HCT116 (cell line): ENCODE results near the gene TBL2.

Experiments used
- ATF3 ChIP-seq: IDR thresholded peaks from 2 replicates; pipeline ENCODE4 v1.6.1; 2012
- CTCF ChIP-seq, 3 experiments: fragments of 200-600 bp in 1 of 3; sonication (generic) in 1 of 3; IDR thresholded peaks in 2 of 3; conservative IDR thresholded peaks in 1 of 3; 2 replicates each; pipeline ENCODE4 v1.5.1; 2012 to 2017; ENCODE audit warnings: low read depth in 2 of 3, low read length in 2 of 3, antibody characterized with exemption in 1 of 3, borderline replicate concordance in 1 of 3, control low read depth in 1 of 3, mild to moderate bottlenecking in 1 of 3, mixed read lengths in 1 of 3, mixed run types in 1 of 3, moderate library complexity in 1 of 3; ENCODE audit not compliant: insufficient read depth in 1 of 3
- ELF1 ChIP-seq: IDR thresholded peaks from 2 replicates; pipeline ENCODE4 v1.6.1; 2012; ENCODE audit warnings: low read depth, borderline replicate concordance
- EZH2 ChIP-seq: fragments of 200-600 bp; sonication (generic); IDR thresholded peaks from 2 replicates; pipeline ENCODE4 v1.6.1; 2017; ENCODE audit warnings: antibody characterized with exemption, mixed run types
- POLR2A ChIP-seq: IDR thresholded peaks from 2 replicates; pipeline ENCODE4 v1.7.0; 2011; ENCODE audit warnings: borderline replicate concordance; ENCODE audit not compliant: insufficient read depth, insufficient read length; ENCODE audit errors: extremely low read depth
- POLR2AphosphoS5 ChIP-seq: IDR thresholded peaks from 2 replicates; pipeline ENCODE4 v1.6.1; 2011; ENCODE audit warnings: mild to moderate bottlenecking, low read depth, low read length, moderate library complexity
- REST ChIP-seq: IDR thresholded peaks from 2 replicates; pipeline ENCODE4 v1.6.1; 2012; ENCODE audit warnings: low read depth
- SIN3A ChIP-seq: IDR thresholded peaks from 2 replicates; pipeline ENCODE4 v1.6.1; 2012; ENCODE audit warnings: low read depth
- SP1 ChIP-seq: IDR thresholded peaks from 2 replicates; pipeline ENCODE4 v1.6.1; 2012; ENCODE audit warnings: low read depth
- ZBTB33 ChIP-seq: IDR thresholded peaks from 2 replicates; pipeline ENCODE4 v1.6.1; 2011; ENCODE audit warnings: mild to moderate bottlenecking, low read length, moderate library complexity; ENCODE audit not compliant: insufficient replicate concordance; ENCODE audit errors: extremely low read depth

GRCh38 chr7:73518470-73518869, 59.9 kb downstream of the TBL2 start:
- no peak for TF ChIP-seq CTCF (IDR thresholded peaks at IDR 0.05 in 2 of 3, conservative IDR thresholded peaks at IDR 0.05 in 1 of 3; ENCODE audit: borderline replicate concordance in 1 of 3, insufficient read depth in 1 of 3, low read depth in 2 of 3, low read length in 2 of 3)
- no peak for TF ChIP-seq SP1
- no peak for TF ChIP-seq REST
- TF ChIP-seq ELF1 = no peak
- no peak for TF ChIP-seq ZBTB33
- TF ChIP-seq POLR2A = no peak
- no peak for TF ChIP-seq EZH2
- no peak for TF ChIP-seq SIN3A
- TF ChIP-seq ATF3 = no peak
- no peak for TF ChIP-seq POLR2AphosphoS5
